ENCODE results near the gene CSGALNACT2. TPM values are rescaled to one million over a fixed set of nuclear protein-coding genes. Genes with fewer than 3 reads are reported as not detected.

The CSGALNACT2 gene
- total RNA-seq, 2 experiments from 2014 or later: 15.3 to 15.5 TPM

DNA sequence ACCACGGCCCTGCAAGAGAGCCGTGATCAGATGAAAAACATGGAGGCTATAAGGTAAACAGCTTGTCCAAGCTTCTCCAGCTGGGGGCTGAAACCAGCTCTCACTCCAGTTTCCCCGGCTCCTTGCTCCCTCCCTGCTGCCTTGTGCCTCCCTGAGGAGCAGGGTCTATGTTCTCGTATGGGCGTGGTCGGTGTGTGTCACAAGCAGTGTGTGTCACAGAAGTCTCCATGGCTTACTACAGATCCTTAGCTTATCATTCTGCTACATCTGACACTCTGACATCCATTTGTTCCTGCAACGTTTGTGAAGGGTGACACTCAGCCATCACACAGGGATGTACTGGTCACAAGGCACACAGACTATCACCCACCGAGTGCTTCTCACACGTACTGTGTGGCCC is 54.6 kb downstream of the CSGALNACT2 start:
- intact Hi-C loops (cut with micrococcal nuclease): no loop called here
- POLR2A ChIA-PET: interaction anchor here (1.0 kb wide), 1 partner anchor 9 kb away, joined by 3 read pairs; no protein-coding TSS in a partner anchor
- no peaks in the 10 kb centered on the region for H3K9me3 Mint-ChIP-seq
- ATAC-seq: no peak
- no peak for DNase-seq
- H3K27ac Mint-ChIP-seq: no peak overlapping the region
- CTCF ChIA-PET: interaction anchor here (5.1 kb wide), 1 partner anchor 11 kb away, joined by 42 read pairs; no protein-coding TSS in a partner anchor
- H3K36me3 Mint-ChIP-seq (ENCODE audit: low read depth): no peaks in the 10 kb centered on the region
- TF ChIP-seq, protein P1, sequence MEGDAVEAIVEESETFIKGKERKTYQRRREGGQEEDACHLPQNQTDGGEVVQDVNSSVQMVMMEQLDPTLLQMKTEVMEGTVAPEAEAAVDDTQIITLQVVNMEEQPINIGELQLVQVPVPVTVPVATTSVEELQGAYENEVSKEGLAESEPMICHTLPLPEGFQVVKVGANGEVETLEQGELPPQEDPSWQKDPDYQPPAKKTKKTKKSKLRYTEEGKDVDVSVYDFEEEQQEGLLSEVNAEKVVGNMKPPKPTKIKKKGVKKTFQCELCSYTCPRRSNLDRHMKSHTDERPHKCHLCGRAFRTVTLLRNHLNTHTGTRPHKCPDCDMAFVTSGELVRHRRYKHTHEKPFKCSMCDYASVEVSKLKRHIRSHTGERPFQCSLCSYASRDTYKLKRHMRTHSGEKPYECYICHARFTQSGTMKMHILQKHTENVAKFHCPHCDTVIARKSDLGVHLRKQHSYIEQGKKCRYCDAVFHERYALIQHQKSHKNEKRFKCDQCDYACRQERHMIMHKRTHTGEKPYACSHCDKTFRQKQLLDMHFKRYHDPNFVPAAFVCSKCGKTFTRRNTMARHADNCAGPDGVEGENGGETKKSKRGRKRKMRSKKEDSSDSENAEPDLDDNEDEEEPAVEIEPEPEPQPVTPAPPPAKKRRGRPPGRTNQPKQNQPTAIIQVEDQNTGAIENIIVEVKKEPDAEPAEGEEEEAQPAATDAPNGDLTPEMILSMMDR (IDR thresholded peaks at IDR 0.05): no peak
- no peaks in the 10 kb centered on the region for H3K27me3 Mint-ChIP-seq
- H3K4me1 Mint-ChIP-seq (ENCODE audit: low read depth): no peaks in the 10 kb centered on the region
- H3K4me3 Mint-ChIP-seq: no peak overlapping the region

DNA sequence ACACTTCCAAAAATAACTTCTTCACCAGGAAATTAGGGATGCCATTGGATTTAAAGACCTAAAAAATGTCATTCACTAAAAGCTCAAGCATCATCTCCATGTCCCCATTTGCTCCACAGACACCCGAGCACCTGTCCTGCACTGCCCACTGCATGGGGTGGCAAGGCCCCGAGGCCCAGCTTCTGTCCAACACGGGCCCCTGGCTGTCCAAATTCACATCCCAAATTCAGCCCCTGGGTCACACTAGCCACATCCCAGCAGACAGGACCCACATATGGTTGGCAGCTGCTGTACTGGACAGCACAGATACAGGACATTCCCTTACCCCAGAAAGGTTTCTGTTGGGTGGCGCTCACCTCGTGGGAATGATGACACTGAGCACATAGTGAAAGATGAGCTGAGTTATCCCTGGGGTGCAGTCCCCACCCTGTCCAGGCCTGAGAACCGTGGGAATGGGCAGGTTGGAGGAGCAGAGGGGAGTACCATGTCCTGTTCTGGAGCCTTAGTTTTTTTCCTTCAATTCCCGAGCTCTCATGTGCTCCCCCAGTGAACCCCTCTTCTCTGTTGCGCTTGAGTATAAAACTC is 55.3 kb downstream of the CSGALNACT2 start:
- intact Hi-C loops (cut with micrococcal nuclease): no loop called here
- CTCF ChIA-PET: interaction anchor here (1.0 to 5.1 kb wide), 2 partner anchors 10 to 20 kb away, joined by 3 to 42 read pairs; no protein-coding TSS in a partner anchor
- TF ChIP-seq, protein P1 (IDR thresholded peaks at IDR 0.05): no peak
- Mint-ChIP-seq H3K27ac (no peak overlapping the region), H3K27me3 (no peaks in the 10 kb centered on the region), H3K4me1 (ENCODE audit: low read depth) (no peaks in the 10 kb centered on the region), H3K9me3 (no peaks in the 10 kb centered on the region), H3K36me3 (ENCODE audit: low read depth) (no peaks in the 10 kb centered on the region), H3K4me3 (no peak overlapping the region)
- POLR2A ChIA-PET: interaction anchor here (1.0 kb wide), 1 partner anchor 8 kb away, joined by 3 read pairs; no protein-coding TSS in a partner anchor
- DNase-seq: no peak
- ATAC-seq: no peak

DNA sequence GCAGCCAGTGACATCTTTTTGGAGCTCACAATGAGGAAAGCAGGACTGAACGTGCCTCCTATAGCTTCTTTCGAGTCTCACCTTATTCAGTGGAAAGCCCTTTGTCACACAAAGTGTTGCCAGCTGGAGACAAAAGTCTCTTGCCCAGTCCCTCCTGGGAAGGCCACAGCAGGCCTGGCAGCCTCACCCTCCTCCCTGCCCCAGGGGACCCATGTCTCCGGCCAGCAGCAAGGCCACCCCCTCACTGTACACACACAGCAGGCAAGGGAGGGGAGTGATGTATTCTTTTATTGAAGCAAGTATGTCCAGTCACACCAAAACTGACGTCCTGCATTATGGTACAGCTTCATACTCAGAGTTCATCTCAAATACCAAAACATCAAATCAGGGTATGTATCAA is 56.0 kb downstream of the CSGALNACT2 start:
- TF ChIP-seq, protein P1 (IDR thresholded peaks at IDR 0.05): no peak
- Mint-ChIP-seq H3K4me3 (no peak overlapping the region), H3K27ac (no peak overlapping the region), H3K4me1 (ENCODE audit: low read depth) (no peaks in the 10 kb centered on the region), H3K9me3 (no peaks in the 10 kb centered on the region), H3K27me3 (no peaks in the 10 kb centered on the region), H3K36me3 (ENCODE audit: low read depth) (no peaks in the 10 kb centered on the region)
- intact Hi-C loops (cut with micrococcal nuclease): no loop called here
- DNase-seq: no peak
- ChIA-PET POLR2A (no interaction called here), CTCF (interaction anchor here (1.0 to 5.1 kb wide), 2 partner anchors 9 to 20 kb away, joined by 3 to 42 read pairs; no protein-coding TSS in a partner anchor)
- ATAC-seq: no peak

DNA sequence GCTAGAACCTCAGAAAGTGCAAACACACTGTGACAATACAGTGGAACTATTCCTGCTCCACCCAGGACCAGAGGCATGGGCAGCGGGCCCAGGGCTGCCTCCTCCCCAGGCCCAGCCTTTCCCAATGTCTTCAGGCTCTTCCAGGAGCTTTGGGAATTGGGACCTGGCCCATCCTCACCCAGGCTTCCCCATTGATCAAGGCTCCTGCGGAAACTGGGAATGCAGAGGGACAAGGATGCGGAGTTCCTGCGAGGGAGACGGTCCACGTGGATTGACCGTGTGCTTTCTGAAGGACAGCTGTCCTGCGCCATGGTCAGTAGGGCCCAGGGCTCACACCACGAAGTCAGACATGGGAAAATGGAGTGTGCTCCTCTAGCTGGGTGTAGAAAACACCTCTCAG is 56.6 kb downstream of the CSGALNACT2 start:
- POLR2A ChIA-PET: no interaction called here
- Mint-ChIP-seq H3K27me3 (no peaks in the 10 kb centered on the region), H3K36me3 (ENCODE audit: low read depth) (no peaks in the 10 kb centered on the region), H3K4me1 (ENCODE audit: low read depth) (no peaks in the 10 kb centered on the region), H3K4me3 (no peak overlapping the region), H3K27ac (no peak overlapping the region), H3K9me3 (no peaks in the 10 kb centered on the region)
- no peak for ATAC-seq
- TF ChIP-seq, protein P1 (IDR thresholded peaks at IDR 0.05): no peak
- CTCF ChIA-PET: interaction anchor here (5.1 kb wide), 1 partner anchor 9 kb away, joined by 42 read pairs; no protein-coding TSS in a partner anchor
- intact Hi-C loops (cut with micrococcal nuclease): no loop called here
- no peak for DNase-seq

DNA sequence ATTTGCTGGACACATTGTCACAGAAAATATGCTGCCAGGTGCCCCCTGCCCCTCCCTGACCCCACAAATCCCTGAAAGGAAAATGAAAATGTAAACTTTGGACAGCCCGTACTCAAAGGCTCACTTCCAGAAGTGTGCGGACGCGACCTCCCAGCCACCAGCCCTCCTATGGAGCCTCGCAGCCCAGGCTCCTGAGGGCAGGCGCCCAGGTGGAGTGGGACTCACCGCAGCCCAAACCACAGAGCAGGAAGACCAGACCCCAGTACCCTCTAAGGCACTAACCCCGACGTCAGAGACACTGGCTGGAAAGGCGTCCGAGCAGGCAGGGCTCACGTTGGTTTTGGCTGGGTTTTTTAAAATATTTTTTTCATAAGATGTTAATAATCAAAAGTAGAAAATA is 57.3 kb downstream of the CSGALNACT2 start:
- Mint-ChIP-seq H3K4me3 (no peak overlapping the region), H3K9me3 (no peaks in the 10 kb centered on the region), H3K4me1 (ENCODE audit: low read depth) (no peaks in the 10 kb centered on the region), H3K36me3 (ENCODE audit: low read depth) (no peaks in the 10 kb centered on the region), H3K27ac (no peak overlapping the region), H3K27me3 (no peaks in the 10 kb centered on the region)
- no peak for DNase-seq
- intact Hi-C loops (cut with micrococcal nuclease): no loop called here
- ChIA-PET POLR2A (no interaction called here), CTCF (interaction anchor here (5.1 kb wide), 1 partner anchor 8 kb away, joined by 42 read pairs; no protein-coding TSS in a partner anchor)
- TF ChIP-seq, protein P1 (IDR thresholded peaks at IDR 0.05): no peak
- ATAC-seq: no peak

Measured in activated CD8-positive, alpha-beta T cell treated with anti-CD3 and anti-CD28 coated beads for 36 hours (primary cell).